Mesendoderm (in vitro differentiated cells): ENCODE results near the gene DHX16. TPM values are rescaled to one million over a fixed set of nuclear protein-coding genes. Genes with fewer than 3 reads are reported as not detected.
A peak's percentile ranks its signal among the peaks of the same experiment; 100 is the strongest.
"Not testable (repeated sequence)": the region's sequence is repeated elsewhere in the genome, so short reads cannot be mapped to it uniquely, and the experiment has no call there.

Source experiments
- DNase-seq: peaks from one replicate; pipeline ENCODE4 v3.0.0; 2013
- H2AK5ac ChIP-seq: 2 replicates; pipeline ENCODE4 v1.6.1; 2013; ENCODE audit warnings: low read length, inconsistent platforms
- H2BK120ac ChIP-seq: 2 replicates; pipeline ENCODE4 v1.6.1; 2013; ENCODE audit warnings: low read depth, mild to moderate bottlenecking, low read length, moderate library complexity, mixed read lengths
- H2BK15ac ChIP-seq: replicated peaks from 2 replicates; pipeline ENCODE4 v1.6.1; 2013; ENCODE audit warnings: low read depth, mild to moderate bottlenecking, moderate library complexity
- H2BK5ac ChIP-seq: 2 replicates; pipeline ENCODE4 v1.6.1; 2013; ENCODE audit warnings: low read length, inconsistent platforms
- H3K18ac ChIP-seq: 2 replicates; pipeline ENCODE4 v1.6.1; 2013; ENCODE audit warnings: mild to moderate bottlenecking, low read length, mixed read lengths
- H3K23ac ChIP-seq: one replicate; pipeline ENCODE4 v1.6.1; 2013; ENCODE audit warnings: low read length
- H3K27ac ChIP-seq: 2 replicates; pipeline ENCODE4 v1.5.1; 2013; ENCODE audit warnings: low read depth, mild to moderate bottlenecking, inconsistent platforms, low read length, moderate library complexity
- H3K27me3 ChIP-seq: 2 replicates; pipeline ENCODE4 v1.6.1; 2013; ENCODE audit warnings: low read length, control low read depth, mild to moderate bottlenecking, inconsistent platforms; ENCODE audit not compliant: insufficient read depth, poor library complexity
- H3K36me3 ChIP-seq: 2 replicates; pipeline ENCODE4 v1.6.1; 2013; ENCODE audit warnings: low read length, inconsistent platforms; ENCODE audit not compliant: control insufficient read depth, insufficient read depth
- H3K4ac ChIP-seq: one replicate; pipeline ENCODE4 v1.6.1; 2013; ENCODE audit warnings: low read depth, mild to moderate bottlenecking, low read length, moderate library complexity
- H3K4me1 ChIP-seq: 2 replicates; pipeline ENCODE4 v1.6.1; 2013; ENCODE audit warnings: low read depth, low read length, inconsistent platforms; ENCODE audit not compliant: control insufficient read depth
- H3K4me2 ChIP-seq: 2 replicates; pipeline ENCODE4 v1.6.1; 2013; ENCODE audit warnings: low read length
- H3K4me3 ChIP-seq: 2 replicates; pipeline ENCODE4 v1.5.1; 2013; ENCODE audit warnings: mild to moderate bottlenecking, low read length
- H3K56ac ChIP-seq: one replicate; pipeline ENCODE4 v1.6.1; 2013; ENCODE audit warnings: low read length
- H3K79me1 ChIP-seq: 2 replicates; pipeline ENCODE4 v1.6.1; 2013; ENCODE audit warnings: low read length, inconsistent platforms
- H3K79me2 ChIP-seq: 2 replicates; pipeline ENCODE4 v1.6.1; 2013; ENCODE audit warnings: mild to moderate bottlenecking, low read length; ENCODE audit not compliant: control insufficient read depth, insufficient read depth
- H3K9ac ChIP-seq: 2 replicates; pipeline ENCODE4 v1.6.1; 2013; ENCODE audit warnings: low read length, inconsistent platforms
- H4K5ac ChIP-seq: one replicate; pipeline ENCODE4 v1.6.1; 2013; ENCODE audit warnings: low read length
- H4K8ac ChIP-seq: one replicate; pipeline ENCODE4 v1.6.1; 2013; ENCODE audit warnings: low read depth, mild to moderate bottlenecking, control low read depth, low read length, moderate library complexity
- WGBS: extraction: QIAGEN DNeasy Blood & Tissue Kit; methylation state at CpG from one replicate; pipeline ENCODE4 v1.1.7; 2013; ENCODE audit warnings: low lambda C conversion rate, missing lambda C conversion rate; ENCODE audit not compliant: insufficient coverage; ENCODE audit errors: extremely low coverage; 5-methylcytosine and 5-hydroxymethylcytosine counted together
- polyA plus RNA-seq, 2 experiments: library from polyadenylated mRNA; stranded (reverse); fragments of 200-250 nt; gene quantifications; one replicate each; pipeline ENCODE4 v1.2.3, GENCODE V29; 2013

The DHX16 gene
- 22.9 TPM for polyA plus RNA-seq (2013, experiment 1 of 2)
- 23.1 TPM for polyA plus RNA-seq (2013, experiment 2 of 2)

GRCh38 chr6:30672445-30673253, at the start of gene DHX16:
TSS of gene DHX16 (minus strand) at chr6:30673006. CDS start at chr6:30672841, 165 bp downstream.
- H3K9ac ChIP-seq = peak within 1 kb of the TSS; percentile 98
- no peak within 1 kb of the TSS for H4K8ac ChIP-seq
- peaks cover 4% of the 10 kb centered on the region for H3K79me1 ChIP-seq
- H3K4me1 ChIP-seq = no peaks in the 10 kb centered on the region
- H3K4me2 ChIP-seq = peak within 1 kb of the TSS; percentile 96
- peak within 1 kb of the TSS; percentile 69 for H3K27ac ChIP-seq
- H3K56ac ChIP-seq = peak within 1 kb of the TSS; percentile 97
- peak within 1 kb of the TSS; percentile 96 for H3K23ac ChIP-seq
- no peak within 1 kb of the TSS for H3K18ac ChIP-seq
- H2BK5ac ChIP-seq = no peak within 1 kb of the TSS
- H2AK5ac ChIP-seq = no peak within 1 kb of the TSS
- H2BK15ac ChIP-seq = no peak within 1 kb of the TSS
- peak; percentile 98 for DNase-seq
- no CpG with 5 or more reads among the region's 57 CpGs for WGBS
- H4K5ac ChIP-seq = no peak within 1 kb of the TSS
- no peak within 1 kb of the TSS for H2BK120ac ChIP-seq
- H3K36me3 ChIP-seq = peaks cover 8% of the 10 kb centered on the region
- H3K79me2 ChIP-seq = peaks cover 4% of the 10 kb centered on the region
- peak within 1 kb of the TSS; percentile 97 for H3K4me3 ChIP-seq
- no peaks in the 10 kb centered on the region for H3K27me3 ChIP-seq
- no peak within 1 kb of the TSS for H3K4ac ChIP-seq

DNA sequence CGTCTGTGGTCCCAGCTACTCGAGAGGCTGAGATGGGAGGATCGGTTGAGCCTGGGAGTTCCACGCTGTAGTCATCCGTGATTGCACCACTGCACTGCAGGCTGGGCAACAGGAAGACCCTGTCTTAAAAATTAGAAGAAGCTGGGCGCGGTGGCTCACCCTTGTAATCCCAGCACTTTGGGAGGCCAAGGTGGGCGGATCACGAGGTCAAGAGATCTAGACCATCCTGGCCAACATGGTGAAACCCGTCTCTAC, 49.1 kb upstream of the DHX16 start:
- H3K79me2 ChIP-seq = peaks cover 37% of the 10 kb centered on the region
- peak overlapping the region; percentile 0 for H2BK120ac ChIP-seq
- not testable (repeated sequence) for H2AK5ac ChIP-seq, H3K27me3 ChIP-seq, H2BK15ac ChIP-seq, H3K79me1 ChIP-seq, H3K4me1 ChIP-seq, H4K8ac ChIP-seq, DNase-seq, H4K5ac ChIP-seq, H2BK5ac ChIP-seq
- H3K4me2 ChIP-seq = peak overlapping the region; percentile 53
- peak overlapping the region; percentile 99 for H3K9ac ChIP-seq
- peak overlapping the region; percentile 98 for H3K56ac ChIP-seq
- WGBS = no CpG with 5 or more reads among the region's 10 CpGs
- peak overlapping the region; percentile 97 for H3K18ac ChIP-seq
- H3K4me3 ChIP-seq = peak overlapping the region; percentile 95
- H3K4ac ChIP-seq = peak overlapping the region; percentile 99
- peak overlapping the region; percentile 88 for H3K27ac ChIP-seq
- peaks cover 19% of the 10 kb centered on the region for H3K36me3 ChIP-seq
- H3K23ac ChIP-seq = peak overlapping the region; percentile 29

- Histone ChIP-seq H3K27me3 (no peaks in the 10 kb centered on the region), H2BK5ac (peak overlapping the region; percentile 73), H4K5ac (no peak overlapping the region), H3K4me3 (peak overlapping the region; percentile 95), H3K79me1 (peaks cover 1% of the 10 kb centered on the region), H2BK120ac (peak overlapping the region; percentile 29), H3K79me2 (peaks cover 40% of the 10 kb centered on the region), H3K4me1 (peaks cover under 1% of the 10 kb centered on the region), H2BK15ac (no peak overlapping the region), H3K18ac (peak overlapping the region; percentile 97), H4K8ac (peak overlapping the region; percentile 67), H3K23ac (peak overlapping the region; percentile 85), H3K9ac (peak overlapping the region; percentile 99), H3K56ac (peak overlapping the region; percentile 98), H3K36me3 (peaks cover 19% of the 10 kb centered on the region), H3K4me2 (peak overlapping the region; percentile 53), H3K27ac (peak overlapping the region; percentile 90), H3K4ac (peak overlapping the region; percentile 99), H2AK5ac (peak overlapping the region; percentile 27)
- no CpG with 5 or more reads among the region's 71 CpGs for WGBS
- DNase-seq = peak; percentile 92
Measured at GRCh38 chr6:30721198-30722024, 48.6 kb upstream of the DHX16 start.

GRCh38 chr6:30720738-30721197, 48.0 kb upstream of the DHX16 start:
- H3K4me2 ChIP-seq = no peak overlapping the region
- peak overlapping the region; percentile 96 for H3K56ac ChIP-seq
- no peak overlapping the region for H4K5ac ChIP-seq
- peak overlapping the region; percentile 90 for H3K27ac ChIP-seq
- peak overlapping the region; percentile 96 for H3K18ac ChIP-seq
- H4K8ac ChIP-seq = peak overlapping the region; percentile 67
- H3K4me3 ChIP-seq = peak overlapping the region; percentile 95
- H3K27me3 ChIP-seq = no peaks in the 10 kb centered on the region
- peaks cover 2% of the 10 kb centered on the region for H3K79me1 ChIP-seq
- H2AK5ac ChIP-seq = no peak overlapping the region
- peaks cover 19% of the 10 kb centered on the region for H3K36me3 ChIP-seq
- peak overlapping the region; percentile 73 for H2BK5ac ChIP-seq
- DNase-seq = peak; percentile 81
- peaks cover 2% of the 10 kb centered on the region for H3K4me1 ChIP-seq
- peak overlapping the region; percentile 49 for H3K23ac ChIP-seq
- no peak overlapping the region for H2BK15ac ChIP-seq
- H2BK120ac ChIP-seq = peak overlapping the region; percentile 34
- peaks cover 41% of the 10 kb centered on the region for H3K79me2 ChIP-seq
- WGBS = no CpG with 5 or more reads among the region's 29 CpGs
- H3K4ac ChIP-seq = peak overlapping the region; percentile 86
- peak overlapping the region; percentile 98 for H3K9ac ChIP-seq

- Histone ChIP-seq H3K4me3 (peak within 1 kb of the TSS; percentile 95), H3K79me2 (peaks cover 41% of the 10 kb centered on the region), H2BK120ac (peak within 1 kb of the TSS; percentile 63), H3K56ac (peak within 1 kb of the TSS; percentile 96), H3K36me3 (peaks cover 19% of the 10 kb centered on the region), H4K8ac (peak within 1 kb of the TSS; percentile 67), H3K18ac (peak within 1 kb of the TSS; percentile 96), H4K5ac (peak within 1 kb of the TSS; percentile 36), H3K27me3 (no peaks in the 10 kb centered on the region), H3K4me1 (peaks cover 2% of the 10 kb centered on the region), H3K4me2 (peak within 1 kb of the TSS; percentile 89), H3K27ac (peak within 1 kb of the TSS; percentile 93), H3K23ac (peak within 1 kb of the TSS; percentile 49), H3K9ac (peak within 1 kb of the TSS; percentile 98), H2BK15ac (no peak within 1 kb of the TSS), H2AK5ac (peak within 1 kb of the TSS; percentile 72), H3K79me1 (peaks cover 2% of the 10 kb centered on the region), H3K4ac (peak within 1 kb of the TSS; percentile 96), H2BK5ac (peak within 1 kb of the TSS; percentile 73)
- DNase-seq = peak; percentile 100
- no CpG with 5 or more reads among the region's 38 CpGs for WGBS
Measured at GRCh38 chr6:30719791-30720737, 47.3 kb upstream of the DHX16 start, which contains the start of gene TUBB. TSS of gene TUBB (plus strand) at chr6:30720352. CDS start at chr6:30720507, 155 bp downstream.
